ENCODE data around the gene SMAD3. TPM values are rescaled to one million over a fixed set of nuclear protein-coding genes. Genes with fewer than 3 reads are reported as not detected.

SMAD3 gene
- total and polyA plus RNA-seq, 4 donors: 4.0 to 12.2 (median 5.5) TPM

DNA sequence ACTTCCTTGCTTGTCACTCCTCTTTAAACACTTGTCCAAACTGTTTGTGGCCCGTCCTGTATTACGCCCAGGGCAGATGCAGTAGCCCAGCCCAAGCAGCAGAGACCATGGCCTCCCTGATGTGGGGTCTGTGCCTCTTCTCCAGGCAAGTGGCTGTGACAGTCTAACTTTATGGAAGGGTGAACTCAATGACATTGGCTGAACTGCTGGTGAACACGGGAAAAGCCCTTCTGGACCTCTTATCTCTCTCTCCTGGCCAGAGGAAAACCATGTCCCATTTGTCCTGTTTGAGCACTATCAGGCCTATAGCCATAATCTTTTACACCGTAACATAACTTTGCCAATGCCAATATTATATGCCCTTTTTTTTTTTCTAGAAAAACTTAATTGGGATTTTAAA is 67.6 kb downstream of the SMAD3 start:
- H3K9ac ChIP-seq (ENCODE audit: low read depth in 1 of 2, low read length in 2 of 2): no peak overlapping the region
- no peaks in the 10 kb centered on the region for H3K36me3 ChIP-seq (ENCODE audit: control insufficient read depth in 4 of 4, insufficient read depth in 3 of 4, low read depth in 1 of 4, low read length in 3 of 4)
- TF ChIP-seq FOXA1 (IDR thresholded peaks at IDR 0.05) (no peak), RXRA (IDR thresholded peaks at IDR 0.05) (peak in 1 of 2 donors; percentile 41), JUND (IDR thresholded peaks at IDR 0.05) (no peak), FOXA2 (IDR thresholded peaks at IDR 0.05) (no peak), EGR1 (IDR thresholded peaks at IDR 0.05; ENCODE audit: low read depth in 2 of 2) (no peak), SP1 (IDR thresholded peaks at IDR 0.05) (no peak), GABPA (IDR thresholded peaks at IDR 0.05 in 1 of 2, conservative IDR thresholded peaks at IDR 0.05 in 1 of 2) (no peak), TAF1 (conservative IDR thresholded peaks at IDR 0.05) (no peak), HNF4A (conservative IDR thresholded peaks at IDR 0.05) (peak in 1 of 2 donors; percentile 34)
- TF ChIP-seq, protein P1, sequence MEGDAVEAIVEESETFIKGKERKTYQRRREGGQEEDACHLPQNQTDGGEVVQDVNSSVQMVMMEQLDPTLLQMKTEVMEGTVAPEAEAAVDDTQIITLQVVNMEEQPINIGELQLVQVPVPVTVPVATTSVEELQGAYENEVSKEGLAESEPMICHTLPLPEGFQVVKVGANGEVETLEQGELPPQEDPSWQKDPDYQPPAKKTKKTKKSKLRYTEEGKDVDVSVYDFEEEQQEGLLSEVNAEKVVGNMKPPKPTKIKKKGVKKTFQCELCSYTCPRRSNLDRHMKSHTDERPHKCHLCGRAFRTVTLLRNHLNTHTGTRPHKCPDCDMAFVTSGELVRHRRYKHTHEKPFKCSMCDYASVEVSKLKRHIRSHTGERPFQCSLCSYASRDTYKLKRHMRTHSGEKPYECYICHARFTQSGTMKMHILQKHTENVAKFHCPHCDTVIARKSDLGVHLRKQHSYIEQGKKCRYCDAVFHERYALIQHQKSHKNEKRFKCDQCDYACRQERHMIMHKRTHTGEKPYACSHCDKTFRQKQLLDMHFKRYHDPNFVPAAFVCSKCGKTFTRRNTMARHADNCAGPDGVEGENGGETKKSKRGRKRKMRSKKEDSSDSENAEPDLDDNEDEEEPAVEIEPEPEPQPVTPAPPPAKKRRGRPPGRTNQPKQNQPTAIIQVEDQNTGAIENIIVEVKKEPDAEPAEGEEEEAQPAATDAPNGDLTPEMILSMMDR (IDR thresholded peaks at IDR 0.05; ENCODE audit: low read depth, low read length, missing input control): no peak
- TF ChIP-seq, protein P2, sequence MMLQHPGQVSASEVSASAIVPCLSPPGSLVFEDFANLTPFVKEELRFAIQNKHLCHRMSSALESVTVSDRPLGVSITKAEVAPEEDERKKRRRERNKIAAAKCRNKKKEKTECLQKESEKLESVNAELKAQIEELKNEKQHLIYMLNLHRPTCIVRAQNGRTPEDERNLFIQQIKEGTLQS (IDR thresholded peaks at IDR 0.05): no peak
- H3K4me3 ChIP-seq (ENCODE audit: low read depth in 1 of 3, low read length in 3 of 3): no peak overlapping the region
- no peaks in the 10 kb centered on the region for H3K27me3 ChIP-seq (ENCODE audit: control insufficient read depth in 4 of 4, insufficient read depth in 4 of 4, low read length in 3 of 4)
- 50% methylated on average over 4 of the region's 4 CpGs for WGBS
- H3K27ac ChIP-seq (ENCODE audit: low read depth in 1 of 2, low read length in 2 of 2): no peak overlapping the region
- peaks cover 22 to 48% (median 34%) of the 10 kb centered on the region in 4 donors for H3K4me1 ChIP-seq (ENCODE audit: control insufficient read depth in 4 of 4, insufficient read depth in 4 of 4, low read length in 3 of 4)
- DNase-seq (ENCODE audit: low spot score): no peak
- H3K9me3 ChIP-seq (ENCODE audit: control insufficient read depth in 4 of 4, low read length in 3 of 4): no peaks in the 10 kb centered on the region

DNA sequence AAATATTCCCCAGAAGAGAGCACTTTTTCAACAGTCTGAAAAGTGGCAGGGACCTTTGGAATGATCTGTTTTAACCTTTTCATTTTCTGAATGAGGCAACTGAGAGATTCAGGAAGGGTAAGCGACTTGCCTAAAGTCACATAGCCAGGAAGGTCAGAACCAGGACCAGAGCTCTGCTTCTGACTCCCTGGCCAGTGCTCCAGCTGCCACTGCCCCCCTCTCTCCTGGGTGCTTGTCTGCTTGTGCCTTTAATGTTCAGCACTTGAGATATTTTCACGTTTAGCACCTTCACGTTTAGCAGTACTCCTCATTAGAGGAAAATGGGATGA is 68.3 kb downstream of the SMAD3 start:
- Histone ChIP-seq H3K9me3 (ENCODE audit: control insufficient read depth in 4 of 4, low read length in 3 of 4) (no peaks in the 10 kb centered on the region), H3K27ac (ENCODE audit: low read depth in 1 of 2, low read length in 2 of 2) (peak overlapping the region; percentile 35 to 58), H3K36me3 (ENCODE audit: control insufficient read depth in 4 of 4, insufficient read depth in 3 of 4, low read depth in 1 of 4, low read length in 3 of 4) (no peaks in the 10 kb centered on the region), H3K27me3 (ENCODE audit: control insufficient read depth in 4 of 4, insufficient read depth in 4 of 4, low read length in 3 of 4) (no peaks in the 10 kb centered on the region), H3K4me1 (ENCODE audit: control insufficient read depth in 4 of 4, insufficient read depth in 4 of 4, low read length in 3 of 4) (peaks cover 27 to 51% (median 36%) of the 10 kb centered on the region in 4 donors), H3K4me3 (ENCODE audit: low read depth in 1 of 3, low read length in 3 of 3) (no peak overlapping the region), H3K9ac (ENCODE audit: low read depth in 1 of 2, low read length in 2 of 2) (no peak overlapping the region)
- peak in 1 of 2 donors; percentile 6 for TF ChIP-seq HNF4A (conservative IDR thresholded peaks at IDR 0.05)
- TF ChIP-seq SP1 (IDR thresholded peaks at IDR 0.05): no peak
- 55% methylated on average over 3 of the region's 3 CpGs for WGBS
- no peak for DNase-seq (ENCODE audit: low spot score)

DNA sequence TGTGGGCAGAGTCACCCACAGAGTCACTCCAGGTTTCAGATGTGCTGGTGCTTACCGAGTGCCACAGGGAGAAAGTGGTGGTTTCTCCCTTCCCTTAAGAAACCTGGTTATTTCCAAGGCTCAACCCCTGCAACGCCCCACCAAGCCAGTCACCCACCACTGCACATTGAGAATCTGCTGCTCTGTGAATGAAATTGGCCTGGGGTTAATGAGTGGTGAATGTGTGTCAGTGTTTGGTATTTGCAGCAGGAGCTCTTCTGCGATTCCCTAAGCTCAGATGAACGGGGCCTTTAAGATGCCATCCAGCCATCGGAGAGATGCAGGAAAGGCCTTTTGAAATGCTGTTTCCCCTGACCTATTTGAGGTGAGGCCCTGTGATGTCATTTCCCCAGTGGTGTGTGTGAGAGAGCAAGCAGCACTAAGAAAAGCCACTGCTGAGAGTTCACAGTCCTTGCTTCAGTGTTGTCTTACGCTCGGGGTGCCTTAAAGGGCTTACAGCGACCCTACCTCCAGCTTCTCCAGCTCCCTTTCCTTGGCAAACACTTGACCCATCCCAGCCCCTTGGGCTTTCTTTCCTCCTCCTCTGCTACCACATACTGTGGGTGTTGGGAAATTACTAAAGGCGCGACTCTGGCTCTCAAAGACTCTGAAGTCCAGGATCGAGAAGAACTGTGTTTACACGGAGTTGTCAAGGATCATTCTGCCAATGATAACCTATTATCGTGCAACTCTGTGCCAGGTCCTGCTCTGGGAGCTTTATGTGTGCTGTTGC is 68.9 kb downstream of the SMAD3 start:
- peaks cover 27 to 51% (median 36%) of the 10 kb centered on the region in 4 donors for H3K4me1 ChIP-seq (ENCODE audit: control insufficient read depth in 4 of 4, insufficient read depth in 4 of 4, low read length in 3 of 4)
- 41% methylated on average over 13 of the region's 13 CpGs for WGBS
- no peaks in the 10 kb centered on the region for H3K9me3 ChIP-seq (ENCODE audit: control insufficient read depth in 4 of 4, low read length in 3 of 4)
- no peak for DNase-seq (ENCODE audit: low spot score)
- H3K4me3 ChIP-seq (ENCODE audit: low read depth in 1 of 3, low read length in 3 of 3): no peak overlapping the region
- H3K27me3 ChIP-seq (ENCODE audit: control insufficient read depth in 4 of 4, insufficient read depth in 4 of 4, low read length in 3 of 4): no peaks in the 10 kb centered on the region
- H3K9ac ChIP-seq (ENCODE audit: low read depth in 1 of 2, low read length in 2 of 2): peak overlapping the region in 1 of 2 donors; percentile 39
- TF ChIP-seq JUND (IDR thresholded peaks at IDR 0.05) (no peak), EGR1 (IDR thresholded peaks at IDR 0.05; ENCODE audit: low read depth in 2 of 2) (no peak), NR2F2 (IDR thresholded peaks at IDR 0.05) (no peak), RAD21 (IDR thresholded peaks at IDR 0.05) (no peak), RXRA (IDR thresholded peaks at IDR 0.05) (no peak), HNF4G (IDR thresholded peaks at IDR 0.05) (no peak), TAF1 (conservative IDR thresholded peaks at IDR 0.05) (no peak), HNF4A (conservative IDR thresholded peaks at IDR 0.05) (no peak), YY1 (IDR thresholded peaks at IDR 0.05) (no peak), FOXA2 (IDR thresholded peaks at IDR 0.05) (no peak), GABPA (IDR thresholded peaks at IDR 0.05 in 1 of 2, conservative IDR thresholded peaks at IDR 0.05 in 1 of 2) (no peak)
- TF ChIP-seq, protein P2 (IDR thresholded peaks at IDR 0.05): no peak
- TF ChIP-seq, protein P3, sequence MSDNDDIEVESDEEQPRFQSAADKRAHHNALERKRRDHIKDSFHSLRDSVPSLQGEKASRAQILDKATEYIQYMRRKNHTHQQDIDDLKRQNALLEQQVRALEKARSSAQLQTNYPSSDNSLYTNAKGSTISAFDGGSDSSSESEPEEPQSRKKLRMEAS (IDR thresholded peaks at IDR 0.05): no peak
- TF ChIP-seq, protein P4, sequence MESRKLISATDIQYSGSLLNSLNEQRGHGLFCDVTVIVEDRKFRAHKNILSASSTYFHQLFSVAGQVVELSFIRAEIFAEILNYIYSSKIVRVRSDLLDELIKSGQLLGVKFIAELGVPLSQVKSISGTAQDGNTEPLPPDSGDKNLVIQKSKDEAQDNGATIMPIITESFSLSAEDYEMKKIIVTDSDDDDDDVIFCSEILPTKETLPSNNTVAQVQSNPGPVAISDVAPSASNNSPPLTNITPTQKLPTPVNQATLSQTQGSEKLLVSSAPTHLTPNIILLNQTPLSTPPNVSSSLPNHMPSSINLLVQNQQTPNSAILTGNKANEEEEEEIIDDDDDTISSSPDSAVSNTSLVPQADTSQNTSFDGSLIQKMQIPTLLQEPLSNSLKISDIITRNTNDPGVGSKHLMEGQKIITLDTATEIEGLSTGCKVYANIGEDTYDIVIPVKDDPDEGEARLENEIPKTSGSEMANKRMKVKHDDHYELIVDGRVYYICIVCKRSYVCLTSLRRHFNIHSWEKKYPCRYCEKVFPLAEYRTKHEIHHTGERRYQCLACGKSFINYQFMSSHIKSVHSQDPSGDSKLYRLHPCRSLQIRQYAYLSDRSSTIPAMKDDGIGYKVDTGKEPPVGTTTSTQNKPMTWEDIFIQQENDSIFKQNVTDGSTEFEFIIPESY (IDR thresholded peaks at IDR 0.05): no peak
- H3K36me3 ChIP-seq (ENCODE audit: control insufficient read depth in 4 of 4, insufficient read depth in 3 of 4, low read depth in 1 of 4, low read length in 3 of 4): no peaks in the 10 kb centered on the region
- H3K27ac ChIP-seq (ENCODE audit: low read depth in 1 of 2, low read length in 2 of 2): peak overlapping the region; percentile 58 to 72

Data from liver (tissue), 9 donors.